HEK293 (cell line): ENCODE results near the gene ALG6.

Source experiments
- HOXD13 ChIP-seq: sonication (generic); formaldehyde crosslinking; IDR thresholded peaks from 2 replicates; pipeline ENCODE4 v1.8.0; 2022; ENCODE audit warnings: missing genetic modification reagents, borderline replicate concordance
- SALL2 ChIP-seq: fragments of 450-650 bp; formaldehyde crosslinking; IDR thresholded peaks from 2 replicates; pipeline ENCODE4 v1.5.0; 2017; ENCODE audit warnings: missing biosample characterization, mild to moderate bottlenecking, missing genetic modification characterization, borderline replicate concordance
- SCRT2 ChIP-seq: fragments of 450-650 bp; formaldehyde crosslinking; IDR thresholded peaks from 2 replicates; pipeline ENCODE4 v1.5.1; 2016; ENCODE audit warnings: missing biosample characterization, missing genetic modification characterization
- ZBTB17 ChIP-seq: fragments of 450-650 bp; formaldehyde crosslinking; IDR thresholded peaks from 2 replicates; pipeline ENCODE4 v1.5.1; 2016; ENCODE audit warnings: missing biosample characterization, missing genetic modification characterization
- ZBTB8A ChIP-seq: fragments of 450-650 bp; formaldehyde crosslinking; IDR thresholded peaks from 2 replicates; pipeline ENCODE4 v1.5.1; 2016; ENCODE audit warnings: missing biosample characterization, missing genetic modification characterization
- ZFP69B ChIP-seq: fragments of 450-650 bp; formaldehyde crosslinking; IDR thresholded peaks from 2 replicates; pipeline ENCODE4 v1.5.1; 2016; ENCODE audit warnings: missing biosample characterization, missing genetic modification characterization
- ZNF10 ChIP-seq: fragments of 450-650 bp; formaldehyde crosslinking; IDR thresholded peaks from 2 replicates; pipeline ENCODE4 v1.5.1; 2017; ENCODE audit warnings: missing biosample characterization, missing genetic modification characterization
- ZNF114 ChIP-seq: fragments of 450-650 bp; formaldehyde crosslinking; IDR thresholded peaks from 2 replicates; pipeline ENCODE4 v1.5.0; 2017; ENCODE audit warnings: missing biosample characterization, missing genetic modification characterization
- ZNF23 ChIP-seq: fragments of 450-650 bp; formaldehyde crosslinking; IDR thresholded peaks from 2 replicates; pipeline ENCODE4 v1.5.1; 2016; ENCODE audit warnings: missing biosample characterization, missing genetic modification characterization, borderline replicate concordance
- ZNF274 ChIP-seq, 2 experiments: fragments of 200-500 bp in 1 of 2; fragments of 450-650 bp in 1 of 2; sonication (Bioruptor generic) in 1 of 2; formaldehyde crosslinking in 1 of 2; IDR thresholded peaks; 2 replicates each; pipeline versions ENCODE4 v1.5.1 to v1.6.1; 2014 to 2016; ENCODE audit warnings: borderline replicate concordance in 1 of 2, inconsistent platforms in 1 of 2, low read length in 1 of 2, missing biosample characterization in 1 of 2, missing genetic modification characterization in 1 of 2
- ZNF302 ChIP-seq: fragments of 450-650 bp; formaldehyde crosslinking; IDR thresholded peaks from 2 replicates; pipeline ENCODE4 v1.5.1; 2016; ENCODE audit warnings: missing biosample characterization, missing genetic modification characterization, low read depth
- ZNF350 ChIP-seq: fragments of 450-650 bp; formaldehyde crosslinking; IDR thresholded peaks from 2 replicates; pipeline ENCODE4 v1.5.0; 2017; ENCODE audit warnings: missing biosample characterization, mild to moderate bottlenecking, missing genetic modification characterization
- ZNF366 ChIP-seq: fragments of 450-650 bp; formaldehyde crosslinking; conservative IDR thresholded peaks from 2 replicates; pipeline ENCODE4 v1.5.1; 2016; ENCODE audit warnings: missing biosample characterization, missing genetic modification characterization
- ZNF510 ChIP-seq: fragments of 450-650 bp; formaldehyde crosslinking; IDR thresholded peaks from 2 replicates; pipeline ENCODE4 v1.5.1; 2018; ENCODE audit warnings: mild to moderate bottlenecking, missing genetic modification characterization, missing biosample characterization; ENCODE audit not compliant: insufficient replicate concordance
- ZNF629 ChIP-seq: fragments of 450-650 bp; formaldehyde crosslinking; IDR thresholded peaks from 2 replicates; pipeline ENCODE4 v1.5.1; 2017; ENCODE audit warnings: missing biosample characterization, missing genetic modification characterization
- ZNF701 ChIP-seq: fragments of 450-650 bp; formaldehyde crosslinking; IDR thresholded peaks from 2 replicates; pipeline ENCODE4 v1.5.1; 2016; ENCODE audit warnings: missing biosample characterization, missing genetic modification characterization
- ZSCAN16 ChIP-seq: fragments of 450-650 bp; formaldehyde crosslinking; IDR thresholded peaks from 2 replicates; pipeline ENCODE4 v1.5.1; 2016; ENCODE audit warnings: missing biosample characterization, missing genetic modification characterization
- TF ChIP-seq, protein P1 (sequence below): fragments of 450-650 bp; formaldehyde crosslinking; IDR thresholded peaks from 2 replicates; pipeline ENCODE4 v1.5.1; 2016; ENCODE audit warnings: missing biosample characterization, missing genetic modification characterization
- TF ChIP-seq, protein P2 (sequence below): fragments of 450-650 bp; formaldehyde crosslinking; IDR thresholded peaks from 2 replicates; pipeline ENCODE4; 2016; ENCODE audit warnings: missing biosample characterization, missing genetic modification characterization
- TF ChIP-seq, protein P3 (sequence below): fragments of 450-650 bp; formaldehyde crosslinking; IDR thresholded peaks from 2 replicates; pipeline ENCODE4 v1.5.1; 2016; ENCODE audit warnings: missing biosample characterization, missing genetic modification characterization
- TF ChIP-seq, protein P4 (sequence below): fragments of 450-650 bp; formaldehyde crosslinking; IDR thresholded peaks from 2 replicates; pipeline ENCODE4 v1.5.1; 2016; ENCODE audit warnings: missing biosample characterization, missing genetic modification characterization, borderline replicate concordance
- TF ChIP-seq, protein P5 (sequence below): fragments of 450-650 bp; formaldehyde crosslinking; IDR thresholded peaks from 2 replicates; pipeline ENCODE4 v1.5.1; 2016; ENCODE audit warnings: missing biosample characterization, missing genetic modification characterization
- TF ChIP-seq, protein P6 (sequence below): fragments of 450-650 bp; formaldehyde crosslinking; IDR thresholded peaks from 2 replicates; pipeline ENCODE4 v1.5.1; 2016; ENCODE audit warnings: missing biosample characterization, missing genetic modification characterization
- TF ChIP-seq, protein P7 (sequence below): sonication (generic); formaldehyde crosslinking; IDR thresholded peaks from 2 replicates; pipeline ENCODE4 v1.8.1; 2022; ENCODE audit warnings: mild to moderate bottlenecking, moderate library complexity, missing genetic modification reagents
- TF ChIP-seq, protein P8 (sequence below): fragments of 450-650 bp; formaldehyde crosslinking; IDR thresholded peaks from 2 replicates; pipeline ENCODE4 v1.5.1; 2016; ENCODE audit warnings: missing biosample characterization, missing genetic modification characterization

ALG6 gene

DNA sequence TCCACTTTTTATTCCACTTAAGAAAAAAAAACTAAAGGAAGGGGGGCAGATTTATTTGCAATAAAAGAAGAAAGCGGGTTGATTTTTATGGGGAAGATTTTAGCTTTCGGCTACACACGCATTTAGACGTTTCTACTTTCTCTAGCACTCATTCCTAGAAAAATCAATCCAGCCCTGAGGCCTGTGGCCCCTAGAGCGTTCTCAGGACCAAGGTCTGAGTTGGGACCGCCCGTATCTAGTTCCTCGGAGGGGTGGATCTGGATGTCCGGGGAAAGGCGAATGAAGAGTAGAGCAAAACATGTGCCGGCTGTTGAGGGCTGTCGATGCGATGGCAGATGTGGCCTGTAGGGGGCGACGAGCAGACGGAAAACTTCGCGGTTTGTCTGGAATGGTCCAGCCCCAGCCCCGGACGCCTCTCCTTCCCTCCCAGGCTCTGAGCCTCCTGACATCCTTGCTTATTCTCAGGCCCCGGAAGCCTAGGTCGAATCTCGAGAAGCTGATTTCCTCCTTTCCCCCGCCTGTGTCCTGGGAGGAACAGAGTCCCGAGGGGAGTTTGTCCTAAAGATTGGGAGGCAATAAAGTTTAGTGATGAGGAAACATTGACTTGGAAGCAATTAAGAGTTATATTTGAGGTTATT lies 39.9 kb upstream of the ALG6 start (continued):
- TF ChIP-seq SALL2 (tag by site-specific recombination), result no peak
- TF ChIP-seq, protein P1, sequence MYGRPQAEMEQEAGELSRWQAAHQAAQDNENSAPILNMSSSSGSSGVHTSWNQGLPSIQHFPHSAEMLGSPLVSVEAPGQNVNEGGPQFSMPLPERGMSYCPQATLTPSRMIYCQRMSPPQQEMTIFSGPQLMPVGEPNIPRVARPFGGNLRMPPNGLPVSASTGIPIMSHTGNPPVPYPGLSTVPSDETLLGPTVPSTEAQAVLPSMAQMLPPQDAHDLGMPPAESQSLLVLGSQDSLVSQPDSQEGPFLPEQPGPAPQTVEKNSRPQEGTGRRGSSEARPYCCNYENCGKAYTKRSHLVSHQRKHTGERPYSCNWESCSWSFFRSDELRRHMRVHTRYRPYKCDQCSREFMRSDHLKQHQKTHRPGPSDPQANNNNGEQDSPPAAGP (tag by site-specific recombination), result no peak
- TF ChIP-seq ZNF366, result peak; percentile 77
- no peak for TF ChIP-seq ZSCAN16 (tag by site-specific recombination)
- no peak for TF ChIP-seq ZNF350 (tag by site-specific recombination)
- TF ChIP-seq, protein P2, sequence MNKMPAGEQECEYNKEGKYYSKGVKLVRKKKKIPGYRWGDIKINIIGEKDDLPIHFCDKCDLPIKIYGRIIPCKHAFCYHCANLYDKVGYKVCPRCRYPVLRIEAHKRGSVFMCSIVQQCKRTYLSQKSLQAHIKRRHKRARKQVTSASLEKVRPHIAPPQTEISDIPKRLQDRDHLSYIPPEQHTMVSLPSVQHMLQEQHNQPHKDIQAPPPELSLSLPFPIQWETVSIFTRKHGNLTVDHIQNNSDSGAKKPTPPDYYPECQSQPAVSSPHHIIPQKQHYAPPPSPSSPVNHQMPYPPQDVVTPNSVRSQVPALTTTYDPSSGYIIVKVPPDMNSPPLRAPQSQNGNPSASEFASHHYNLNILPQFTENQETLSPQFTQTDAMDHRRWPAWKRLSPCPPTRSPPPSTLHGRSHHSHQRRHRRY (tag by site-specific recombination), result no peak
- TF ChIP-seq, protein P3, sequence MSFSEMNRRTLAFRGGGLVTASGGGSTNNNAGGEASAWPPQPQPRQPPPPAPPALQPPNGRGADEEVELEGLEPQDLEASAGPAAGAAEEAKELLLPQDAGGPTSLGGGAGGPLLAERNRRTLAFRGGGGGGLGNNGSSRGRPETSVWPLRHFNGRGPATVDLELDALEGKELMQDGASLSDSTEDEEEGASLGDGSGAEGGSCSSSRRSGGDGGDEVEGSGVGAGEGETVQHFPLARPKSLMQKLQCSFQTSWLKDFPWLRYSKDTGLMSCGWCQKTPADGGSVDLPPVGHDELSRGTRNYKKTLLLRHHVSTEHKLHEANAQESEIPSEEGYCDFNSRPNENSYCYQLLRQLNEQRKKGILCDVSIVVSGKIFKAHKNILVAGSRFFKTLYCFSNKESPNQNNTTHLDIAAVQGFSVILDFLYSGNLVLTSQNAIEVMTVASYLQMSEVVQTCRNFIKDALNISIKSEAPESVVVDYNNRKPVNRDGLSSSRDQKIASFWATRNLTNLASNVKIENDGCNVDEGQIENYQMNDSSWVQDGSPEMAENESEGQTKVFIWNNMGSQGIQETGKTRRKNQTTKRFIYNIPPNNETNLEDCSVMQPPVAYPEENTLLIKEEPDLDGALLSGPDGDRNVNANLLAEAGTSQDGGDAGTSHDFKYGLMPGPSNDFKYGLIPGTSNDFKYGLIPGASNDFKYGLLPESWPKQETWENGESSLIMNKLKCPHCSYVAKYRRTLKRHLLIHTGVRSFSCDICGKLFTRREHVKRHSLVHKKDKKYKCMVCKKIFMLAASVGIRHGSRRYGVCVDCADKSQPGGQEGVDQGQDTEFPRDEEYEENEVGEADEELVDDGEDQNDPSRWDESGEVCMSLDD (tag by site-specific recombination), result no peak
- TF ChIP-seq HOXD13, result no peak
- TF ChIP-seq ZNF701 (tag by site-specific recombination), result no peak
- TF ChIP-seq ZFP69B, result no peak
- TF ChIP-seq, protein P4, sequence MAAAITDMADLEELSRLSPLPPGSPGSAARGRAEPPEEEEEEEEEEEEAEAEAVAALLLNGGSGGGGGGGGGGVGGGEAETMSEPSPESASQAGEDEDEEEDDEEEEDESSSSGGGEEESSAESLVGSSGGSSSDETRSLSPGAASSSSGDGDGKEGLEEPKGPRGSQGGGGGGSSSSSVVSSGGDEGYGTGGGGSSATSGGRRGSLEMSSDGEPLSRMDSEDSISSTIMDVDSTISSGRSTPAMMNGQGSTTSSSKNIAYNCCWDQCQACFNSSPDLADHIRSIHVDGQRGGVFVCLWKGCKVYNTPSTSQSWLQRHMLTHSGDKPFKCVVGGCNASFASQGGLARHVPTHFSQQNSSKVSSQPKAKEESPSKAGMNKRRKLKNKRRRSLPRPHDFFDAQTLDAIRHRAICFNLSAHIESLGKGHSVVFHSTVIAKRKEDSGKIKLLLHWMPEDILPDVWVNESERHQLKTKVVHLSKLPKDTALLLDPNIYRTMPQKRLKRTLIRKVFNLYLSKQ (tag by site-specific recombination), result no peak
- 0 out of 2 replicates have a peak, but pooled peaks have one; percentile 30 for TF ChIP-seq ZNF629 (tag by site-specific recombination)
- no peak for TF ChIP-seq ZNF10 (tag by site-specific recombination)
- TF ChIP-seq SCRT2, result no peak
- no peak for TF ChIP-seq ZNF302 (tag by site-specific recombination)
- TF ChIP-seq, protein P5, sequence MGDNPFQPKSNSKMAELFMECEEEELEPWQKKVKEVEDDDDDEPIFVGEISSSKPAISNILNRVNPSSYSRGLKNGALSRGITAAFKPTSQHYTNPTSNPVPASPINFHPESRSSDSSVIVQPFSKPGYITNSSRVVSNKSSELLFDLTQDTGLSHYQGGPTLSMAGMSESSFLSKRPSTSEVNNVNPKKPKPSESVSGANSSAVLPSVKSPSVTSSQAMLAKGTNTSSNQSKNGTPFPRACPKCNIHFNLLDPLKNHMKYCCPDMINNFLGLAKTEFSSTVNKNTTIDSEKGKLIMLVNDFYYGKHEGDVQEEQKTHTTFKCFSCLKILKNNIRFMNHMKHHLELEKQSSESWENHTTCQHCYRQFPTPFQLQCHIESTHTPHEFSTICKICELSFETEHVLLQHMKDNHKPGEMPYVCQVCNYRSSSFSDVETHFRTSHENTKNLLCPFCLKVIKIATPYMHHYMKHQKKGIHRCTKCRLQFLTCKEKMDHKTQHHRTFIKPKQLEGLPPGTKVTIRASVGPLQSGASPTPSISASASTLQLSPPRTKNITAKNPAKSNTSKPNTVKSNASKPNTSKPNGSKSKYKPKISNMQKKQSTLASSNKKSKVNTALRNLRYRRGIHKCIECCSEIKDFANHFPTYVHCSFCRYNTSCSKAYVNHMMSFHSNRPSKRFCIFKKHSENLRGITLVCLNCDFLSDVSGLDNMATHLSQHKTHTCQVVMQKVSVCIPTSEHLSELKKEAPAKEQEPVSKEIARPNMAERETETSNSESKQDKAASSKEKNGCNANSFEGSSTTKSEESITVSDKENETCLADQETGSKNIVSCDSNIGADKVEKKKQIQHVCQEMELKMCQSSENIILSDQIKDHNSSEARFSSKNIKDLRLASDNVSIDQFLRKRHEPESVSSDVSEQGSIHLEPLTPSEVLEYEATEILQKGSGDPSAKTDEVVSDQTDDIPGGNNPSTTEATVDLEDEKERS (tag by site-specific recombination), result no peak
- TF ChIP-seq, protein P6, sequence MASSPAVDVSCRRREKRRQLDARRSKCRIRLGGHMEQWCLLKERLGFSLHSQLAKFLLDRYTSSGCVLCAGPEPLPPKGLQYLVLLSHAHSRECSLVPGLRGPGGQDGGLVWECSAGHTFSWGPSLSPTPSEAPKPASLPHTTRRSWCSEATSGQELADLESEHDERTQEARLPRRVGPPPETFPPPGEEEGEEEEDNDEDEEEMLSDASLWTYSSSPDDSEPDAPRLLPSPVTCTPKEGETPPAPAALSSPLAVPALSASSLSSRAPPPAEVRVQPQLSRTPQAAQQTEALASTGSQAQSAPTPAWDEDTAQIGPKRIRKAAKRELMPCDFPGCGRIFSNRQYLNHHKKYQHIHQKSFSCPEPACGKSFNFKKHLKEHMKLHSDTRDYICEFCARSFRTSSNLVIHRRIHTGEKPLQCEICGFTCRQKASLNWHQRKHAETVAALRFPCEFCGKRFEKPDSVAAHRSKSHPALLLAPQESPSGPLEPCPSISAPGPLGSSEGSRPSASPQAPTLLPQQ (tag by site-specific recombination), result peak; percentile 21; the same call in 1 of the 2 replicates
- no peak for TF ChIP-seq ZNF274 (IDR thresholded peaks at IDR 0.05; ENCODE audit: low read length)
- no peak for TF ChIP-seq ZNF274 (tag by site-specific recombination; IDR thresholded peaks at IDR 0.05; ENCODE audit: borderline replicate concordance)
- no peak for TF ChIP-seq ZNF114
- TF ChIP-seq ZBTB8A, result no peak; the same call in 1 of the 2 replicates
- TF ChIP-seq, protein P7, sequence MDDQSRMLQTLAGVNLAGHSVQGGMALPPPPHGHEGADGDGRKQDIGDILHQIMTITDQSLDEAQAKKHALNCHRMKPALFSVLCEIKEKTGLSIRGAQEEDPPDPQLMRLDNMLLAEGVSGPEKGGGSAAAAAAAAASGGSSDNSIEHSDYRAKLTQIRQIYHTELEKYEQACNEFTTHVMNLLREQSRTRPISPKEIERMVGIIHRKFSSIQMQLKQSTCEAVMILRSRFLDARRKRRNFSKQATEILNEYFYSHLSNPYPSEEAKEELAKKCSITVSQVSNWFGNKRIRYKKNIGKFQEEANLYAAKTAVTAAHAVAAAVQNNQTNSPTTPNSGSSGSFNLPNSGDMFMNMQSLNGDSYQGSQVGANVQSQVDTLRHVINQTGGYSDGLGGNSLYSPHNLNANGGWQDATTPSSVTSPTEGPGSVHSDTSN, result no peak
- TF ChIP-seq ZNF23 (tag by site-specific recombination), result no peak
- TF ChIP-seq, protein P8, sequence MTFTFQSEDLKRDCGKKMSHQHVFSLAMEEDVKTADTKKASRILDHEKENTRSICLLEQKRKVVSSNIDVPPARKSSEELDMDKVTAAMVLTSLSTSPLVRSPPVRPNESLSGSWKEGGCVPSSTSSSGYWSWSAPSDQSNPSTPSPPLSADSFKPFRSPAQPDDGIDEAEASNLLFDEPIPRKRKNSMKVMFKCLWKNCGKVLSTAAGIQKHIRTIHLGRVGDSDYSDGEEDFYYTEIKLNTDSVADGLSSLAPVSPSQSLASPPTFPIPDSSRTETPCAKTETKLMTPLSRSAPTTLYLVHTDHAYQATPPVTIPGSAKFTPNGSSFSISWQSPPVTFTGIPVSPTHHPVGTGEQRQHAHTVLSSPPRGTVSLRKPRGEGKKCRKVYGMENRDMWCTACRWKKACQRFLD (tag by site-specific recombination), result no peak
- no peak for TF ChIP-seq ZNF510 (tag by site-specific recombination)
- peak; percentile 95 for TF ChIP-seq ZBTB17
